Endothelial cell of umbilical vein (primary cell): Measurements from ENCODE around the gene DENND2C. TPM values are rescaled to one million over a fixed set of nuclear protein-coding genes. Genes with fewer than 3 reads are reported as not detected.
A peak's percentile ranks its signal among the peaks of the same experiment; 100 is the strongest.

Experiments used
- BruUV-seq: library from RNA; stranded (reverse); fragments of 400-500 nt; replicated peaks from 2 replicates; lab custom pipeline; 2021; lab: Mats Ljungman, UMichigan
- CTCF ChIA-PET: fragments of 300-600, 350-600 bp; sonication (Branson Sonifier 250); formaldehyde crosslinking; loops from one replicate; lab custom pipeline; 2021; ENCODE audit warnings: antibody characterized with exemption, inconsistent platforms; lab: Charles Lee
- POLR2A ChIA-PET: fragments of 300-600, 350-600 bp; sonication (Branson Sonifier 250); formaldehyde crosslinking; loops from one replicate; lab custom pipeline; 2021; ENCODE audit warnings: antibody characterized with exemption, inconsistent platforms; lab: Charles Lee
- DNase-seq: peaks from one replicate; pipeline ENCODE4 v3.0.0-alpha.2; 2011; ENCODE audit warnings: low read depth, low spot score
- FAIRE-seq: peaks from 2 replicates; lab custom pipeline; 2011; peaks lifted over from hg19 to GRCh38; lab: Jason Lieb, UNC
- H2AFZ ChIP-seq: 2 replicates; pipeline ENCODE4 v1.6.0; 2012; ENCODE audit warnings: low read depth, low read length, control low read depth, inconsistent platforms
- H3K27ac ChIP-seq: 2 replicates; pipeline ENCODE4 v1.5.1; 2011; ENCODE audit warnings: low read depth, mild to moderate bottlenecking, control low read depth, low read length, moderate library complexity; ENCODE audit not compliant: insufficient read depth
- H3K27me3 ChIP-seq, 2 experiments: 2 replicates each; pipeline versions ENCODE4 v1.6.0 to v1.6.1; 2011; ENCODE audit warnings: low read length in 2 of 2, mixed read lengths in 1 of 2; ENCODE audit not compliant: control insufficient read depth in 2 of 2, insufficient read depth in 2 of 2
- H3K36me3 ChIP-seq, 2 experiments: 2 replicates in 1 of 2; 3 replicates in 1 of 2; pipeline ENCODE4 v1.5.1; 2011; ENCODE audit warnings: low read length in 2 of 2, mild to moderate bottlenecking in 1 of 2, moderate library complexity in 1 of 2; ENCODE audit not compliant: control insufficient read depth in 2 of 2, insufficient read depth in 2 of 2; ENCODE audit errors: extremely low read depth in 1 of 2
- H3K4me1 ChIP-seq: 3 replicates; pipeline ENCODE4 v1.5.1; 2011; ENCODE audit warnings: mild to moderate bottlenecking, low read length; ENCODE audit not compliant: control insufficient read depth, insufficient read depth; ENCODE audit errors: extremely low read depth
- H3K4me2 ChIP-seq: 2 replicates; pipeline ENCODE4 v1.6.1; 2011; ENCODE audit warnings: low read length, control low read depth, mixed read lengths; ENCODE audit not compliant: insufficient read depth
- H3K4me3 ChIP-seq, 3 experiments: fragments of 200-600 bp in 1 of 3; sonication (generic), shearing (Covaris generic) in 1 of 3; replicated peaks in 1 of 3; 2 replicates each; pipeline ENCODE4 v1.5.1; 2011 to 2016; ENCODE audit warnings: control low read depth in 3 of 3, low read length in 3 of 3, mild to moderate bottlenecking in 2 of 3, inconsistent platforms in 1 of 3, low read depth in 1 of 3, moderate library complexity in 1 of 3; ENCODE audit not compliant: insufficient read depth in 1 of 3
- H3K79me2 ChIP-seq: 2 replicates; pipeline ENCODE4 v1.6.0; 2012; ENCODE audit warnings: low read length, inconsistent platforms; ENCODE audit not compliant: control insufficient read depth, insufficient read depth
- H3K9ac ChIP-seq: replicated peaks from 2 replicates; pipeline ENCODE3; 2011; ENCODE audit warnings: low read length, control low read depth; ENCODE audit not compliant: insufficient read depth; ENCODE audit errors: extremely low read depth
- H3K9me1 ChIP-seq: replicated peaks from 3 replicates; pipeline ENCODE4 v1.6.0; 2011; ENCODE audit warnings: mild to moderate bottlenecking, low read length; ENCODE audit not compliant: control insufficient read depth, insufficient read depth; ENCODE audit errors: extremely low read depth
- H3K9me3 ChIP-seq: replicated peaks from 2 replicates; pipeline ENCODE4 v1.5.1; 2012; ENCODE audit warnings: low read length, inconsistent platforms; ENCODE audit not compliant: control insufficient read depth, insufficient read depth
- H4K20me1 ChIP-seq: replicated peaks from 2 replicates; pipeline ENCODE3; 2011; ENCODE audit warnings: mild to moderate bottlenecking, low read length; ENCODE audit not compliant: control insufficient read depth, insufficient read depth; ENCODE audit errors: extremely low read depth
- EZH2 ChIP-seq: IDR thresholded peaks from 2 replicates; pipeline ENCODE4 v1.6.1; 2012; ENCODE audit warnings: borderline replicate concordance, low read depth, mild to moderate bottlenecking, moderate library complexity, low read length, inconsistent platforms; ENCODE audit not compliant: severe bottlenecking
- FOS ChIP-seq: IDR thresholded peaks from 2 replicates; pipeline ENCODE4 v1.6.1; 2011; ENCODE audit warnings: mild to moderate bottlenecking, low read length, moderate library complexity, borderline replicate concordance; ENCODE audit not compliant: insufficient read depth
- GATA2 ChIP-seq: IDR thresholded peaks from 2 replicates; pipeline ENCODE4 v1.7.0; 2011; ENCODE audit warnings: low read depth, mild to moderate bottlenecking, moderate library complexity, mixed read lengths, low read length; ENCODE audit not compliant: insufficient read length, insufficient read depth
- JUN ChIP-seq: IDR thresholded peaks from 2 replicates; pipeline ENCODE4 v1.6.1; 2011; ENCODE audit warnings: borderline replicate concordance, low read depth; ENCODE audit not compliant: insufficient read length, insufficient read depth
- MYC ChIP-seq: IDR thresholded peaks from one replicate; pipeline ENCODE4 v1.6.1; 2011; ENCODE audit warnings: mild to moderate bottlenecking, low read depth, low read length
- POLR2A ChIP-seq: IDR thresholded peaks from 2 replicates; pipeline ENCODE4 v1.6.1; 2012; ENCODE audit warnings: low read depth, mild to moderate bottlenecking, control low read depth, low read length
- POLR2AphosphoS5 ChIP-seq: IDR thresholded peaks from 2 replicates; pipeline ENCODE4 v1.6.1; 2012; ENCODE audit warnings: low read depth, mild to moderate bottlenecking, control low read depth, low read length, moderate library complexity; ENCODE audit not compliant: insufficient read depth
- dilution Hi-C: fragments of 300-500 bp; cut with MboI; formaldehyde crosslinking; loops from one replicate; pipeline ENCODE4 v1.15.0; 2019; ENCODE audit warnings: low sequenced_read_pairs; ENCODE audit not compliant: extremely low pct_ligation_motif_present
- intact Hi-C: fragments of 100-400 bp; cut with micrococcal nuclease; formaldehyde crosslinking; loops from one replicate; pipeline ENCODE4 v1.10.0; 2022
- polyA plus RNA-seq, 4 experiments: library from polyadenylated mRNA; depleted of rRNA in 3 of 4; stranded (reverse) in 3 of 4; unstranded in 1 of 4; fragments of >200 nt; gene quantifications; 2 replicates each; pipeline versions ENCODE4 v1.2.1 to v1.2.3, GENCODE V29; 2011 to 2012; ENCODE audit warnings: missing spikeins in 1 of 4
- total RNA-seq: library from RNA; stranded (reverse); gene quantifications from 2 replicates; pipeline ENCODE4 v1.2.3, GENCODE V29; 2021
- TF ChIP-seq, protein P1 (sequence below), 2 donors: IDR thresholded peaks; 1 replicate in 1 of 2; 2 replicates in 1 of 2; pipeline ENCODE4 v1.5.1; 2011; ENCODE audit warnings: low read length in 2 of 2, mild to moderate bottlenecking in 2 of 2, moderate library complexity in 2 of 2, control low read depth in 1 of 2, inconsistent platforms in 1 of 2, low read depth in 1 of 2; ENCODE audit not compliant: insufficient read depth in 1 of 2; ENCODE audit errors: extremely low read depth in 1 of 2
- TF ChIP-seq, protein P2 (sequence below): IDR thresholded peaks from 2 replicates; pipeline ENCODE4 v1.6.1; 2011; ENCODE audit not compliant: insufficient read depth, insufficient read length

The DENND2C gene
- total and polyA plus RNA-seq, 2 donors (not counting 3 experiments of a cell fraction or from before 2014, with no cell fraction given) = 0.12 to 0.22 TPM

- DNase-seq = no peak
- no peaks in the 10 kb centered on the region for H3K79me2 ChIP-seq
- no peak overlapping the region for H3K9ac ChIP-seq
- no peak overlapping the region for H3K27ac ChIP-seq
- intact Hi-C loops = no loop called here
- ChIA-PET POLR2A (no interaction called here), CTCF (no interaction called here)
- H4K20me1 ChIP-seq = no peaks in the 10 kb centered on the region
- dilution Hi-C loops = no loop called here
- H3K27me3 ChIP-seq = peaks cover 0 to 2% of the 10 kb centered on the region in 2 experiments
- no peak overlapping the region for H3K4me3 ChIP-seq
- BruUV-seq = no TSS peak
- TF ChIP-seq, protein P1, sequence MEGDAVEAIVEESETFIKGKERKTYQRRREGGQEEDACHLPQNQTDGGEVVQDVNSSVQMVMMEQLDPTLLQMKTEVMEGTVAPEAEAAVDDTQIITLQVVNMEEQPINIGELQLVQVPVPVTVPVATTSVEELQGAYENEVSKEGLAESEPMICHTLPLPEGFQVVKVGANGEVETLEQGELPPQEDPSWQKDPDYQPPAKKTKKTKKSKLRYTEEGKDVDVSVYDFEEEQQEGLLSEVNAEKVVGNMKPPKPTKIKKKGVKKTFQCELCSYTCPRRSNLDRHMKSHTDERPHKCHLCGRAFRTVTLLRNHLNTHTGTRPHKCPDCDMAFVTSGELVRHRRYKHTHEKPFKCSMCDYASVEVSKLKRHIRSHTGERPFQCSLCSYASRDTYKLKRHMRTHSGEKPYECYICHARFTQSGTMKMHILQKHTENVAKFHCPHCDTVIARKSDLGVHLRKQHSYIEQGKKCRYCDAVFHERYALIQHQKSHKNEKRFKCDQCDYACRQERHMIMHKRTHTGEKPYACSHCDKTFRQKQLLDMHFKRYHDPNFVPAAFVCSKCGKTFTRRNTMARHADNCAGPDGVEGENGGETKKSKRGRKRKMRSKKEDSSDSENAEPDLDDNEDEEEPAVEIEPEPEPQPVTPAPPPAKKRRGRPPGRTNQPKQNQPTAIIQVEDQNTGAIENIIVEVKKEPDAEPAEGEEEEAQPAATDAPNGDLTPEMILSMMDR (IDR thresholded peaks at IDR 0.05; ENCODE audit: extremely low read depth in 1 of 2, insufficient read depth in 1 of 2, low read depth in 1 of 2, low read length in 2 of 2) = no peak
- TF ChIP-seq, protein P2, sequence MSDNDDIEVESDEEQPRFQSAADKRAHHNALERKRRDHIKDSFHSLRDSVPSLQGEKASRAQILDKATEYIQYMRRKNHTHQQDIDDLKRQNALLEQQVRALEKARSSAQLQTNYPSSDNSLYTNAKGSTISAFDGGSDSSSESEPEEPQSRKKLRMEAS = no peak
- peak; percentile 37 for TF ChIP-seq GATA2
- H3K36me3 ChIP-seq = no peaks in the 10 kb centered on the region
- H2AFZ ChIP-seq = no peak overlapping the region
- H3K4me1 ChIP-seq = peaks cover 4% of the 10 kb centered on the region
- FAIRE-seq = no peak
- no peak overlapping the region for H3K4me2 ChIP-seq
- no peaks in the 10 kb centered on the region for H3K9me3 ChIP-seq
- H3K9me1 ChIP-seq = no peaks in the 10 kb centered on the region
Measured at GRCh38 chr1:114540272-114540671, 129.6 kb downstream of the DENND2C start.

GRCh38 chr1:114536043-114536442, 133.8 kb downstream of the DENND2C start:
- Histone ChIP-seq H3K9me3 (no peaks in the 10 kb centered on the region), H4K20me1 (no peaks in the 10 kb centered on the region), H3K4me1 (peaks cover 4% of the 10 kb centered on the region), H3K9ac (no peak overlapping the region), H3K27me3 (peaks cover 0 to 2% of the 10 kb centered on the region in 2 experiments), H2AFZ (no peak overlapping the region), H3K27ac (no peak overlapping the region), H3K4me2 (no peak overlapping the region), H3K36me3 (no peaks in the 10 kb centered on the region), H3K4me3 (no peak overlapping the region), H3K79me2 (no peaks in the 10 kb centered on the region), H3K9me1 (no peaks in the 10 kb centered on the region)
- dilution Hi-C loops = no loop called here
- FAIRE-seq (no peak), DNase-seq (no peak)
- TF ChIP-seq JUN (no peak), GATA2 (no peak), POLR2A (no peak), MYC (no peak), POLR2AphosphoS5 (no peak), FOS (no peak), EZH2 (no peak)
- TF ChIP-seq, protein P1 (IDR thresholded peaks at IDR 0.05; ENCODE audit: extremely low read depth in 1 of 2, insufficient read depth in 1 of 2, low read depth in 1 of 2, low read length in 2 of 2) = no peak
- TF ChIP-seq, protein P2 = no peak
- BruUV-seq = no TSS peak
- CTCF ChIA-PET = no interaction called here
- intact Hi-C loops = no loop called here
- POLR2A ChIA-PET = no interaction called here
